Breast epithelium (tissue), 4 donors: ENCODE results near the gene ASPM. TPM values are rescaled to one million over a fixed set of nuclear protein-coding genes. Genes with fewer than 3 reads are reported as not detected.

Source experiments
- DNase-seq, 2 donors: peaks; one replicate each; pipeline ENCODE4 v3.0.0-alpha.2; 2019; ENCODE audit warnings: low spot score in 2 of 2
- H3K27ac ChIP-seq, 2 donors: fragments of 200-600 bp; sonication (generic) in 1 of 2; one replicate each; pipeline ENCODE4 v1.5.1; 2016 to 2019; ENCODE audit warnings: mild to moderate bottlenecking in 1 of 2
- H3K27me3 ChIP-seq, 2 donors: fragments of 200-600 bp; sonication (generic) in 1 of 2; one replicate each; pipeline versions ENCODE4 v1.5.1 to v1.6.0; 2017 to 2019; ENCODE audit warnings: control low read depth in 1 of 2, mild to moderate bottlenecking in 1 of 2
- H3K36me3 ChIP-seq: fragments of 200-600 bp; one replicate; pipeline ENCODE4 v1.5.1; 2019
- H3K4me1 ChIP-seq, 2 donors: fragments of 200-600 bp; sonication (generic); one replicate each; pipeline ENCODE4 v1.5.1; 2016 to 2019; ENCODE audit warnings: control low read depth in 1 of 2
- H3K4me3 ChIP-seq, 3 donors: fragments of 200-600 bp; sonication (generic); 1 replicate in 2 of 3; 2 replicates in 1 of 3; pipeline ENCODE4 v1.5.1; 2016 to 2019; ENCODE audit warnings: mild to moderate bottlenecking in 3 of 3, moderate library complexity in 2 of 3
- H3K9me3 ChIP-seq, 2 donors: fragments of 200-600 bp; sonication (generic) in 1 of 2; one replicate each; pipeline ENCODE4 v1.5.1; 2016 to 2019; ENCODE audit warnings: control low read depth in 1 of 2
- POLR2A ChIP-seq: fragments of 450-650 bp; IDR thresholded peaks from one replicate; pipeline ENCODE4 v1.6.1; 2016; ENCODE audit warnings: antibody characterized with exemption, mild to moderate bottlenecking, moderate library complexity
- POLR2AphosphoS5 ChIP-seq, 3 donors: sonication (generic); formaldehyde crosslinking; IDR thresholded peaks; one replicate each; pipeline ENCODE4 v1.6.1; 2017; ENCODE audit warnings: antibody characterized with exemption in 3 of 3
- intact Hi-C: fragments of 100-400 bp; cut with DNase I; formaldehyde crosslinking; loops from one replicate; pipeline ENCODE4 v1.15.1; 2023; ENCODE audit warnings: low total_unique reads
- total RNA-seq, 3 donors: library from RNA; depleted of rRNA; stranded (reverse); fragments of >200 nt; gene quantifications; one replicate each; pipeline ENCODE4 v1.1.0, GENCODE V29; 2016
- TF ChIP-seq, protein P1 (sequence below), 3 donors: fragments of 450-650 bp; IDR thresholded peaks; one replicate each; pipeline ENCODE4 v1.5.1; 2016 to 2017; ENCODE audit warnings: antibody characterized with exemption in 3 of 3, mild to moderate bottlenecking in 3 of 3, moderate library complexity in 3 of 3

Gene ASPM
- 1 to 10 TPM in 1 of 3 donors, under 1 TPM in 2; under 0.01 to 3.2 (median 0.59) TPM for total RNA-seq

GRCh38 chr1:197146101-197147095, at the start of gene ASPM:
Gene ASPM (minus strand): TSS chr1:197146669. CDS start chr1:197146437, 232 bp downstream.
- intact Hi-C loops, result no loop called here
- no peak within 1 kb of the TSS for H3K27ac ChIP-seq
- peak; percentile 92 for DNase-seq
- H3K4me1 ChIP-seq, result no peaks in the 10 kb centered on the region
- H3K9me3 ChIP-seq, result no peaks in the 10 kb centered on the region
- no peaks in the 10 kb centered on the region for H3K36me3 ChIP-seq
- peak in 2 of 3 donors; percentile 24 to 38 for TF ChIP-seq POLR2AphosphoS5 (IDR thresholded peaks at IDR 0.05)
- TF ChIP-seq, protein P1, sequence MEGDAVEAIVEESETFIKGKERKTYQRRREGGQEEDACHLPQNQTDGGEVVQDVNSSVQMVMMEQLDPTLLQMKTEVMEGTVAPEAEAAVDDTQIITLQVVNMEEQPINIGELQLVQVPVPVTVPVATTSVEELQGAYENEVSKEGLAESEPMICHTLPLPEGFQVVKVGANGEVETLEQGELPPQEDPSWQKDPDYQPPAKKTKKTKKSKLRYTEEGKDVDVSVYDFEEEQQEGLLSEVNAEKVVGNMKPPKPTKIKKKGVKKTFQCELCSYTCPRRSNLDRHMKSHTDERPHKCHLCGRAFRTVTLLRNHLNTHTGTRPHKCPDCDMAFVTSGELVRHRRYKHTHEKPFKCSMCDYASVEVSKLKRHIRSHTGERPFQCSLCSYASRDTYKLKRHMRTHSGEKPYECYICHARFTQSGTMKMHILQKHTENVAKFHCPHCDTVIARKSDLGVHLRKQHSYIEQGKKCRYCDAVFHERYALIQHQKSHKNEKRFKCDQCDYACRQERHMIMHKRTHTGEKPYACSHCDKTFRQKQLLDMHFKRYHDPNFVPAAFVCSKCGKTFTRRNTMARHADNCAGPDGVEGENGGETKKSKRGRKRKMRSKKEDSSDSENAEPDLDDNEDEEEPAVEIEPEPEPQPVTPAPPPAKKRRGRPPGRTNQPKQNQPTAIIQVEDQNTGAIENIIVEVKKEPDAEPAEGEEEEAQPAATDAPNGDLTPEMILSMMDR (IDR thresholded peaks at IDR 0.05), result no peak
- TF ChIP-seq POLR2A, result no peak
- peak within 1 kb of the TSS; percentile 60 to 80 (median 76) for H3K4me3 ChIP-seq
- peaks cover 0 to 6% of the 10 kb centered on the region in 2 donors for H3K27me3 ChIP-seq

DNA sequence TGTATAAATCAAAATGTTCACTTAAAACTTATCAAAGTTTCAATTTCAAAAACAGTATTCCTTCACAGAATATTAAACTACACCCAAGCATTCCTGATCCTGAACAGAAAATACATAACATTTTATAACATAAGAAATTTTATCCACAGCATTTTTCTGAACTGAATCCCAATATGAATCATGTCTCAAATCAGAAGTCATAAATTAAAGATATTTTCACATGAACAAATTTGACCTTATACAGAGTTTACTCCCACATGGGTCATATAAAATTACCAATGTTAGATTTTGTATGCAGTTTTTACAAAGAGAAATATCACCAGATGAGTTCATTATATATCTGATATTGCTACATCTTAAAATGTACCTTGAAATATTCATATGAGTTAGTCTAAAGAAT, 48.6 kb upstream of the ASPM start:
- intact Hi-C loops, result no loop called here
- H3K36me3 ChIP-seq, result no peaks in the 10 kb centered on the region
- H3K4me3 ChIP-seq, result no peak overlapping the region
- no peak overlapping the region for H3K27ac ChIP-seq
- H3K9me3 ChIP-seq, result no peaks in the 10 kb centered on the region
- no peaks in the 10 kb centered on the region for H3K27me3 ChIP-seq
- H3K4me1 ChIP-seq, result peaks cover 0 to 14% of the 10 kb centered on the region in 2 donors
- no peak for DNase-seq
- no peak for TF ChIP-seq POLR2A
- TF ChIP-seq, protein P1 (IDR thresholded peaks at IDR 0.05), result no peak
- no peak for TF ChIP-seq POLR2AphosphoS5 (IDR thresholded peaks at IDR 0.05)

- Histone ChIP-seq H3K4me1 (no peaks in the 10 kb centered on the region), H3K36me3 (peaks cover 6% of the 10 kb centered on the region), H3K9me3 (no peaks in the 10 kb centered on the region), H3K27ac (no peak overlapping the region), H3K4me3 (no peak overlapping the region), H3K27me3 (no peaks in the 10 kb centered on the region)
- no peak for TF ChIP-seq POLR2A
- TF ChIP-seq, protein P1 (IDR thresholded peaks at IDR 0.05), result no peak
- TF ChIP-seq POLR2AphosphoS5 (IDR thresholded peaks at IDR 0.05), result no peak
- intact Hi-C loops, result no loop called here
- no peak for DNase-seq
These were observed 37.7 kb upstream of the ASPM start for GRCh38 chr1:197184190-197184589.

DNA sequence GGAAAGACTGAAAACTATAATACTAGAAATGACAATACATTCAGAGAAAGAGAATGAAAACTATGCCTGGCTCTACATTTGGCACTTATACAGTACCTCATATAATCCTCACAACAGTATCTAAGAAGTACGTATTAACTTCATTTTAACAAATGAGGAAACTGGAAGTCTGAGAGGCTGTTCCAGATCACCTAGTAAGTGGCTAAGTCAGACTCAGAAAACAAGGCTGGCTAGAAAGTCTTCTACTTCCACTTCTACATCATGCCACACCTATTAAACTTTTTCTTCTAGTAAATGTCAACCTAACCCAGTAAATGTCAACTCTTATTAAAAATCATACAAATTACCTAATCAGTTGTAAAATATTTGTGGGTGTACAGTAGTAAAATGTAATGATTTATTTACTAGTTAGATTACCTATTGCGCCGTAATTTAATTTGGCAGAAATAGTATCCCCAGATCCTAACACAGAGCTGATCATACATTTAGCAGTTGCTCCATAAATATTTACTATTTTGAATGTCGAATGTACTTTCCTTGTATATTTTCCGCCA, 36.8 kb upstream of the ASPM start:
- intact Hi-C loops, result no loop called here
- DNase-seq, result no peak
- TF ChIP-seq POLR2A (no peak), POLR2AphosphoS5 (IDR thresholded peaks at IDR 0.05) (no peak)
- TF ChIP-seq, protein P1 (IDR thresholded peaks at IDR 0.05), result no peak
- Histone ChIP-seq H3K36me3 (peaks cover 6% of the 10 kb centered on the region), H3K4me1 (no peaks in the 10 kb centered on the region), H3K9me3 (no peaks in the 10 kb centered on the region), H3K27ac (no peak overlapping the region), H3K27me3 (no peaks in the 10 kb centered on the region), H3K4me3 (no peak overlapping the region)

- Histone ChIP-seq H3K27me3 (no peaks in the 10 kb centered on the region), H3K4me3 (no peak overlapping the region), H3K4me1 (no peaks in the 10 kb centered on the region), H3K27ac (no peak overlapping the region), H3K9me3 (no peaks in the 10 kb centered on the region), H3K36me3 (peaks cover 4% of the 10 kb centered on the region)
- TF ChIP-seq POLR2A (no peak), POLR2AphosphoS5 (IDR thresholded peaks at IDR 0.05) (no peak)
- TF ChIP-seq, protein P1 (IDR thresholded peaks at IDR 0.05), result no peak
- intact Hi-C loops, result no loop called here
- DNase-seq, result no peak
These were observed 36.2 kb upstream of the ASPM start for GRCh38 chr1:197182716-197183115.
